Measurements from ENCODE around the gene SUCO. TPM values are rescaled to one million over a fixed set of nuclear protein-coding genes. Genes with fewer than 3 reads are reported as not detected.

Gene SUCO
- polyA plus RNA-seq, 1 of the 3 experiments (the other 2 are of a cell fraction): 5.4 TPM

- Histone ChIP-seq H3K79me2 (ENCODE audit: insufficient read depth) (no peaks in the 10 kb centered on the region), H2AFZ (ENCODE audit: low read depth) (0 out of 2 replicates have a peak overlapping the region, but pooled peaks have one; percentile 20), H3K9me3 (no peaks in the 10 kb centered on the region), H3K4me2 (no peak overlapping the region), H3K27me3 (ENCODE audit: insufficient read depth) (peaks cover 3% of the 10 kb centered on the region; the same call in 1 of the 2 replicates), H4K20me1 (ENCODE audit: insufficient read depth) (no peaks in the 10 kb centered on the region), H3K4me1 (ENCODE audit: control insufficient read depth in 1 of 2, insufficient read depth in 2 of 2, low read depth in 1 of 2, low read length in 1 of 2) (peaks cover 0 to 4% of the 10 kb centered on the region in 2 experiments; a peak in 2 of 4 replicates), H3K4me3 (ENCODE audit: low read depth in 2 of 2, low read length in 1 of 2) (no peak overlapping the region), H3K9ac (no peak overlapping the region), H3F3A (replicated peaks; ENCODE audit: insufficient read depth) (no peaks in the 10 kb centered on the region), H3K27ac (ENCODE audit: low read depth in 2 of 2, low read length in 1 of 2) (peak overlapping the region in 1 of 2 experiments; percentile 2; a peak in 1 of 4 replicates), H3K9me2 (no peaks in the 10 kb centered on the region), H3K36me3 (replicated peaks in 1 of 2; ENCODE audit: control insufficient read depth in 1 of 2, insufficient read depth in 2 of 2, low read length in 1 of 2) (no peaks in the 10 kb centered on the region)
- peak; percentile 32 for DNase-seq
- WGBS (ENCODE audit: low lambda C conversion rate): 48% methylated on average over 5 of the region's 5 CpGs
- ChIA-PET POLR2A (interaction anchor here (0.8 kb wide), 1 partner anchor 35 kb away, joined by 3 read pairs; the partner anchor contains the start of gene SUCO), CTCF (interaction anchor here (1.1 to 1.2 kb wide), 2 partner anchors 14 to 18 kb away, joined by 3 read pairs; no protein-coding TSS in a partner anchor)
- TF ChIP-seq MXI1 (IDR thresholded peaks at IDR 0.05; ENCODE audit: low read depth, low read length) (no peak), RXRA (IDR thresholded peaks at IDR 0.05; ENCODE audit: borderline replicate concordance, low read depth) (no peak), USF1 (IDR thresholded peaks at IDR 0.05; ENCODE audit: borderline replicate concordance, low read depth) (no peak), YY1 (IDR thresholded peaks at IDR 0.05; ENCODE audit: low read depth) (no peak), JUND (IDR thresholded peaks at IDR 0.05) (no peak), RFX5 (IDR thresholded peaks at IDR 0.05; ENCODE audit: low read length) (no peak), REST (IDR thresholded peaks at IDR 0.05; ENCODE audit: low read depth, low read length) (no peak), FOXM1 (IDR thresholded peaks at IDR 0.05; ENCODE audit: low read depth) (no peak), TAF1 (IDR thresholded peaks at IDR 0.05; ENCODE audit: borderline replicate concordance, low read depth, low read length) (no peak), MAX (IDR thresholded peaks at IDR 0.05; ENCODE audit: low read depth) (no peak), PBX3 (IDR thresholded peaks at IDR 0.05) (no peak), TCF12 (IDR thresholded peaks at IDR 0.05) (no peak)
Measured at GRCh38 chr1:172497230-172497629, 35.7 kb upstream of the SUCO start.

Measured in SK-N-SH (cell line).